Measurements from ENCODE around the gene HS6ST3.

Gene HS6ST3

DNA sequence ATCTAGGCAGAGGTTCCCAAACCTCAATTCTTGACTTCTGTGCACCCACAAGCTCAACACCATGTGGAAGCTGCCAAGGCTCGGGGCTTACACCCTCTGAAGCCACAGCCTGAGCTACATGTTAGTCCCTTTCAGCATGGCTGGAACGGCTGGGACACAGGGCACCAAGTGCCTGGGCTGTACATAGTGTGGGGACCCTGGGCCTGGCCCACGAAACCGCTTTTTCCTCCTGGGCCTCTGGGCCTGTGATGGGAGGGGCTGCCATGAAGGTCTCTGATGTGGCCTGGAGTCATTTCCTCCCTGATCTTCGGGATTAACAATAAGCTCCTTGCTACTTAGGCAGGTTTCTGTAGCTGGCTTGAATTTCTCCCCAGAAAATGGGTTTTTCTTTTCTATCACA lies 108.1 kb downstream of the HS6ST3 start:
- H3K9me3 Mint-ChIP-seq: peaks cover 22% of the 10 kb centered on the region
- no peak overlapping the region for H3K27ac Mint-ChIP-seq
- no peak overlapping the region for H3K4me3 Mint-ChIP-seq
- H3K36me3 Mint-ChIP-seq (ENCODE audit: low read depth): no peaks in the 10 kb centered on the region
- H3K4me1 Mint-ChIP-seq (ENCODE audit: low read depth): no peaks in the 10 kb centered on the region
- DNase-seq (ENCODE audit: low spot score): no peak
- H3K27me3 Mint-ChIP-seq (ENCODE audit: low read depth): no peaks in the 10 kb centered on the region

DNA sequence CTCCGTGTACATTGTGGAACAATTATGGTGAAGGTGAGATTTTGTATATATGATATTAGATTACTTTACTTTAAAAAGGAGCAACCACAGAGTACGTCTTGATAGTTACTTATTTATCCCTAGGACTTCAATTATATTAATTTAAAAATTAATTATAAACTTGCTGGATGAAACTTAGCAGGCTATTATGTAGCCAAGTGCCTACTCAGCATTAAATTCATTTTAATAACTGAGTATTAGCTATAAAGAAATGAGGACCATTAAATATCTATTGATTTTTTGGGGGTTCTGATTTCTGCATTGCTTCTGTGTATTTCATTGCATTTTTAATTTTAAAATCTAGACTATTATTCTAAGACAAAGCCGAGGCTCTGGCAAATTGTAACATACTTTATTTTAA lies 109.4 kb downstream of the HS6ST3 start:
- Mint-ChIP-seq H3K9me3 (peaks cover 18% of the 10 kb centered on the region), H3K27me3 (ENCODE audit: low read depth) (no peaks in the 10 kb centered on the region), H3K4me1 (ENCODE audit: low read depth) (no peaks in the 10 kb centered on the region), H3K36me3 (ENCODE audit: low read depth) (no peaks in the 10 kb centered on the region), H3K4me3 (no peak overlapping the region), H3K27ac (no peak overlapping the region)
- no peak for DNase-seq (ENCODE audit: low spot score)

DNA sequence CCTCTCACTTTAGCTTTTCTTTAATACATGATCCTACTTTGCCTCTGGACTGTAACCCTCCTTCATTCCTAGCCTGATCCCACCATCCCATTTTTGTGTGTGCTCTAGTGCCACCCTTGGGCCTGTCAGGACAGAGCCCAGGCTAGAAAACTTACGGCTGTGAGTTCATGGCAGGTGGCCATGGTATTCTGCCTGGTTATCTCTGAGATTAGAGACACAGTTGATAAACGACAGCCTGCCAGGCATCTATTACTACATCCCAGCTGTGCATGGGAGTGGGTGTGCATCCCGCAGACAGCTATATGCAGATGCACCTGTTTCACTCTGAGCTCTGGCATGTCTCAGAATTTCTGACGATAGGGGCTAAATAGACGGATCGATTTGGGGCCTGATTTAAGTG lies 110.9 kb downstream of the HS6ST3 start:
- Mint-ChIP-seq H3K27me3 (ENCODE audit: low read depth) (no peaks in the 10 kb centered on the region), H3K4me3 (no peak overlapping the region), H3K9me3 (peaks cover 22% of the 10 kb centered on the region), H3K27ac (no peak overlapping the region), H3K36me3 (ENCODE audit: low read depth) (no peaks in the 10 kb centered on the region), H3K4me1 (ENCODE audit: low read depth) (no peaks in the 10 kb centered on the region)
- no peak for DNase-seq (ENCODE audit: low spot score)

DNA sequence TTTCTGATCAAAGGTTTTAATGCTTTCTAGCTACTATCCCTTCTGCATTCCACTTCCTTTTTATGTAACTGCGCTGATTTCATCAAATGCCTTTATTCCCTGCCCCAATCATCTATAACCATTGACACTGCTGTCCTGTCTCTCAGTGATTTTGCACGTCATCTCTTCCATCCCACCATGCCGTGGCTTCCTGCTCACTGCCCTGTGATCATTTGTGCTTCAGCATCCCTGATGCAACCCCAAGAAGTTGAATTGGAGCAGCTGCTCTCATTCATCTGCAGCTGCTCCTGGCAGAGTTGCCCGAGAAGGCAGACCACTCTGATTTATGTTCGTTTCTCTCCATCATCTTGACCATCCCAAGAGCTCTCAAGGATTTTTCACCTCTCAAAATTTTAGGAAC lies 112.4 kb downstream of the HS6ST3 start:
- Mint-ChIP-seq H3K27ac (no peak overlapping the region), H3K36me3 (ENCODE audit: low read depth) (no peaks in the 10 kb centered on the region), H3K4me3 (no peak overlapping the region), H3K27me3 (ENCODE audit: low read depth) (no peaks in the 10 kb centered on the region), H3K9me3 (peaks cover 17% of the 10 kb centered on the region), H3K4me1 (ENCODE audit: low read depth) (no peaks in the 10 kb centered on the region)
- no peak for DNase-seq (ENCODE audit: low spot score)

DNA sequence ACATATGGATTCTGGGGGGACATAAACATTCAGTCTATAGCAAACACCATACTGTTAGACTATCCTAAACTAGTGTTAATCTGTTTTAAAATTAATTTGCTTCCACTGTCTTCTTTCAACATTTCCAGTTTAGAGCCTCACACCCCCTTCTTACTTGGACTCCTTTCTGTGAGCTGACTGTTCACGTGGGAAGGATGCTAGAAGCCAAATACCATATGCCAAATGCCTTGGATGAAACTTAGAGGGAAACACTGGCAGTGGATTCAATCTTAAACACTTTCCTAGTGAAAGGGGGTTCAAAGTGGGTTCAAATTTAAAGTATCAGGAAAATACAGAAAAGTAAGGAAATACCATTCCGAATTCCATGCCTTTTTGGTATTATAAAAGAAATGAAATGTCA lies 113.6 kb downstream of the HS6ST3 start:
- Mint-ChIP-seq H3K27ac (no peak overlapping the region), H3K36me3 (ENCODE audit: low read depth) (no peaks in the 10 kb centered on the region), H3K4me3 (no peak overlapping the region), H3K4me1 (ENCODE audit: low read depth) (no peaks in the 10 kb centered on the region), H3K27me3 (ENCODE audit: low read depth) (no peaks in the 10 kb centered on the region), H3K9me3 (peaks cover 17% of the 10 kb centered on the region)
- DNase-seq (ENCODE audit: low spot score): no peak

DNA sequence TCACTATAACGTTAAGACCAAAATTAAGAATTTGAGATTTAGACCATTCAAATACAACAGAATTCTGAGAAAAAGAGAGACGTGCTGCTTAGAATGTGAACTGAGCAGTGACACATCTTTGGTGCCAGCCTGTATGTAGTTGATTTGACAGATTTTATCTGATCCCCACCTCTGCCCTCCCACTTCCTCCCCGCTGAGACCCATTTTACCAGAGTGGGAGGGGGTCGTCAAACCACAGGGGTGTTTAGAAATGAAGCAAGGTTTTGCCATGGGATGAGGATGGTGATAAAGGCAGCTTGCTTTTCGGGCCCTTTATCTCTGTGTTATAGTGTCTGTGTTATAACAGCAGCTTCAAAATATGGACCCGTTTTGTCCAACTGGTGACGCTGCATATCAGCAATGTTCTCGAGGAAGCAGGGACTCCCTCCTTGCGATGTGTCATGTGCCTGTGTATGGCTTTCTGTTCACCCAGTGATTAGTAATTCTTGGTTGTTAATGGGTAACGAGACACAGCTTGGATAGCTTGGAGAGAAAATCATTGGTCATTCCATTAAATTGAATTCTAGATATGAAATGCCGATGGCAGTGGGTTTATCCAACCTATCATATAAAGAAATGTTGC lies 125.0 kb downstream of the HS6ST3 start:
- no peaks in the 10 kb centered on the region for H3K4me1 Mint-ChIP-seq (ENCODE audit: low read depth)
- no peaks in the 10 kb centered on the region for H3K27me3 Mint-ChIP-seq (ENCODE audit: low read depth)
- peaks cover 3% of the 10 kb centered on the region for H3K9me3 Mint-ChIP-seq
- no peaks in the 10 kb centered on the region for H3K36me3 Mint-ChIP-seq (ENCODE audit: low read depth)
- DNase-seq (ENCODE audit: low spot score): no peak
- no peak overlapping the region for H3K4me3 Mint-ChIP-seq
- H3K27ac Mint-ChIP-seq: no peak overlapping the region

DNA sequence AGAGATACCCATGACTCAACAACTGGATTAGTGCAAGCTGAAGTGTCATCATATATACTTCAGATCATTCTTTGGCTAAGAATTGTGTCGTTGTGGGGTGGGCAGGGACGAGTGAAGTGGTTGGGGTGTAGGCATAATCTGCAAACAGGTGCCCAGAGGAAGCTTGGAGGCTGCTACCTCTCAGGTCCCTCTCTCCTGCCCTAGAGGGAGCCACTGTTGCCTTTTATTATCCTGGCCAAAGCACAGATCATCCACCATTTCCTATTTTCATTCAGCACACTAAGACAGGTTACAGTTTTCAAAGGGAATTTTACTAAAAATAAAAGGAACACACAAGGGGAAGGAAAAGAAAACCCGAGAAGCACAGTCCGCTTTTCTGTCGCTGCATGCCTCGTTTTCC lies 126.6 kb downstream of the HS6ST3 start:
- DNase-seq (ENCODE audit: low spot score): no peak
- Mint-ChIP-seq H3K4me3 (no peak overlapping the region), H3K9me3 (peaks cover 3% of the 10 kb centered on the region), H3K36me3 (ENCODE audit: low read depth) (no peaks in the 10 kb centered on the region), H3K27ac (no peak overlapping the region), H3K27me3 (ENCODE audit: low read depth) (no peaks in the 10 kb centered on the region), H3K4me1 (ENCODE audit: low read depth) (no peaks in the 10 kb centered on the region)

DNA sequence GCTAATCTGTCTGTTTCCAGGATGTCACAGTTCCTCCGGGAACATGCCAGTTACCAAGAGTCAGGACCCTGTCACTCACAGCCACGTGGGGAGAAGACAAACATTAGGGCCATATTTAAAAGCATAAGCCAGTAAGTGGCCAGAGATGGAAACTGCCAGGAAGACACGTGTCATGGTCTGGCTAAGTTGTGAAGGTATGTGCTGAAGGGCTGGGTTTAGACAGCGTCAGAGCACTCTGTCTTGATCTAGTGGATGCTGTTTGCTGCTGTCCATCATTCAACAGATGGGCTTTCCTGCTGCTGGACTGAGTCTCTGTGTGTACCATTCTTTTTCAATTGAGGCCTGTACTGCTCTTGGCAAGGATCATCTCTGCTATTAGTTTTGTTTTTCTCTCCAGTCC lies 128.6 kb downstream of the HS6ST3 start:
- H3K9me3 Mint-ChIP-seq: peaks cover 3% of the 10 kb centered on the region
- no peaks in the 10 kb centered on the region for H3K36me3 Mint-ChIP-seq (ENCODE audit: low read depth)
- H3K27ac Mint-ChIP-seq: no peak overlapping the region
- no peaks in the 10 kb centered on the region for H3K27me3 Mint-ChIP-seq (ENCODE audit: low read depth)
- no peaks in the 10 kb centered on the region for H3K4me1 Mint-ChIP-seq (ENCODE audit: low read depth)
- DNase-seq (ENCODE audit: low spot score): no peak
- H3K4me3 Mint-ChIP-seq: no peak overlapping the region

DNA sequence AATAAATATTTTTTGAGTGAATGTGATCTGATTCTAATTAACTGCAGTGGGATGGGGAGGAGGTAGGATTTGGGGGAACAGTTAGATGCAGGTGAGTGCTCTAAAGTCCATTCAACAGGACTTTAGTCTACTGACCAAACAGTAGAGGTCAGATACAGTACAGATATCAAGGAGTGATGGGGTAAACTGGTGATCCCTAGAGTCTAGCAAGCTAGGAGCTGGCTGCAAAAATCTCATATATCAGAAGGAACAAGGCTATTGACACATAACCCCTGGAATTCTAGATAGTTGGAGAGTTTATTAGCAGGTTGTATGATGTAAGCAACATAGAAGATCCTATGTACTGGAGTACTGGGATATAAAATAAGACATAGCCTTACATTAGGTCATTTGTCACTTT lies 131.6 kb downstream of the HS6ST3 start:
- H3K4me1 Mint-ChIP-seq (ENCODE audit: low read depth): no peaks in the 10 kb centered on the region

DNA sequence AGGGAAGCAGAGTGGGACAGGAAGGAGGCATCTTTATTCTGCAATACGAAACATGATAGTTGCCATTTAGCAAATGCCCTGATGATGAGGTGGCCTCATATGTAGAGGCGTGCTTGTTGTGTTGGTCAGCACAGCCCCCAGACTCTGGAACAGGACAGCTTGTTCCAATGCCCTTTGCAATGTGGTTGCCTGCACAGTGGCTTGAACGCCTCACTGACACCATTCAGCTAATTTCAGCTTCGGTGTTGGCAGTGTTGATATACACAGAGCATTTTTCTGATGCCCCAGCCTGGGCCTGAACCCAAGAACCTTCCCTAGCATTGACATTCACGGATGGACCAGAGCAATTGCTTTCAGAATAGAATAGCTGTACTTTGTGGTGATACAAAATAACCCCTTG lies 133.3 kb downstream of the HS6ST3 start:
- H3K9me3 Mint-ChIP-seq: peaks cover 3% of the 10 kb centered on the region
- DNase-seq (ENCODE audit: low spot score): no peak
- H3K27ac Mint-ChIP-seq: no peak overlapping the region
- no peaks in the 10 kb centered on the region for H3K27me3 Mint-ChIP-seq (ENCODE audit: low read depth)
- no peaks in the 10 kb centered on the region for H3K4me1 Mint-ChIP-seq (ENCODE audit: low read depth)
- H3K36me3 Mint-ChIP-seq (ENCODE audit: low read depth): no peaks in the 10 kb centered on the region
- no peak overlapping the region for H3K4me3 Mint-ChIP-seq

More for the DNA sequence above, 131.6 kb downstream of the HS6ST3 start:
- Mint-ChIP-seq H3K27me3 (ENCODE audit: low read depth) (no peaks in the 10 kb centered on the region), H3K9me3 (peaks cover 3% of the 10 kb centered on the region), H3K27ac (no peak overlapping the region), H3K36me3 (ENCODE audit: low read depth) (no peaks in the 10 kb centered on the region), H3K4me3 (no peak overlapping the region)
- no peak for DNase-seq (ENCODE audit: low spot score)

DNA sequence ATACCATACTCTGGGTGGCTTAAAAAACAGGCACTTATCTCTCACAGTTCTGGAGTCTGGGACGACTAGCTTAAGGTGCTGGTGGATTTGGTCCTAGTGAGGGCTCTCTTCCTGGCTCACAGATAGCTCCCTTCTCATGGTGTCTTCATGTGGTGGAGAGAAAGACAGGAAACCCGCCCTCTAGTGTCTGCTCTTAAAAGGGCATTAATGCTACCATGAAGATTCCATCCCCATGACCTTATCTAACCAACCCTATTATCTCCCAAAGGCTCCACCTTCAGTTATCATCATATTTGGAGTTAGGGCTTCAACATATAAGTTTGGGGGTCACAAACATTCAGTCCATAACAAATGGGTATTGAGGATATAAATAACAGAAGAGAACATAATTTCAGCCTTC lies 139.4 kb downstream of the HS6ST3 start:
- no peaks in the 10 kb centered on the region for H3K9me3 Mint-ChIP-seq
- H3K4me1 Mint-ChIP-seq (ENCODE audit: low read depth): no peaks in the 10 kb centered on the region
- no peak for DNase-seq (ENCODE audit: low spot score)
- H3K27ac Mint-ChIP-seq: no peak overlapping the region
- no peaks in the 10 kb centered on the region for H3K27me3 Mint-ChIP-seq (ENCODE audit: low read depth)
- H3K4me3 Mint-ChIP-seq: no peak overlapping the region
- no peaks in the 10 kb centered on the region for H3K36me3 Mint-ChIP-seq (ENCODE audit: low read depth)

DNA sequence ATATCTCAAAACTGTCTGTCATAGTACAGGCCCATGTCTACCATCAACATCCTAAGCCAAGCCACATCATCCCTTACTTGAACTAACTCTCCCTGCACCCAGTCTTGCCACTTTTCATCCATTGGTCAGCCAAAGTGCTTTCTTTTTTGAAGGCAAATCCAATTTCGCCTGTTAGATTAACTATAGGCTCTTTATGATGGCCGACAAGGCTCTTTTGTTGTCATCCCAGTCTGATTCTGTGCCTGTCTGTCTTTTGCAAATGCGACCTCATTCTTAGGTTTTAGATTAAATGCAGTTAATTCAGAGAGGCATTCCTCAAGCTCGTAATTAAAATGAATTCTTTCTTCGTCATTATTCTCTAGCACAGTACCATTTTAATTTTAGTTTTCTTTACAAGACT lies 148.3 kb downstream of the HS6ST3 start:
- no peak overlapping the region for H3K27ac Mint-ChIP-seq
- H3K4me3 Mint-ChIP-seq: no peak overlapping the region

DNA sequence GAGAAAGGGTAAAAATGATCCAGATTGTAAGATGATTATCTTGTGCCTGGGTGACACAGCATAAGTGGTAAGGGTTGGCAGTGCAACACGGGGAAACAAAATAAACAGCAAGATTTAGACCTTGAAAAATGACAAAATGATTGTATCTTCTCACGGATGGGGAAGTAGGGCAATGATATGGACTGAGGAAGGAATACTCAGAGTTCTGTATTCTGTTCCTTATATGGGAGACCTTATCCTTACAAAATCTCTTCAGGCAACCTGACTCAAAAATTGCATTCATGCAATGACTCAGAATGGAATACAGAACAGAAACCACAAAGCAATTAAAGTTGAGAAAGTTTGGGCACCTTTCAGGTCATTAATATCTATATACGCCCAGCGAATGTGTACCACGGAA lies 149.0 kb downstream of the HS6ST3 start:
- no peak for DNase-seq (ENCODE audit: low spot score)
- Mint-ChIP-seq H3K4me1 (ENCODE audit: low read depth) (no peaks in the 10 kb centered on the region), H3K9me3 (peaks cover 3% of the 10 kb centered on the region), H3K27me3 (ENCODE audit: low read depth) (no peaks in the 10 kb centered on the region), H3K27ac (no peak overlapping the region), H3K4me3 (no peak overlapping the region), H3K36me3 (ENCODE audit: low read depth) (no peaks in the 10 kb centered on the region)

More for the DNA sequence above, 148.3 kb downstream of the HS6ST3 start:
- Mint-ChIP-seq H3K4me1 (ENCODE audit: low read depth) (no peaks in the 10 kb centered on the region), H3K36me3 (ENCODE audit: low read depth) (no peaks in the 10 kb centered on the region), H3K27me3 (ENCODE audit: low read depth) (no peaks in the 10 kb centered on the region), H3K9me3 (peaks cover 3% of the 10 kb centered on the region)
- DNase-seq (ENCODE audit: low spot score): no peak

DNA sequence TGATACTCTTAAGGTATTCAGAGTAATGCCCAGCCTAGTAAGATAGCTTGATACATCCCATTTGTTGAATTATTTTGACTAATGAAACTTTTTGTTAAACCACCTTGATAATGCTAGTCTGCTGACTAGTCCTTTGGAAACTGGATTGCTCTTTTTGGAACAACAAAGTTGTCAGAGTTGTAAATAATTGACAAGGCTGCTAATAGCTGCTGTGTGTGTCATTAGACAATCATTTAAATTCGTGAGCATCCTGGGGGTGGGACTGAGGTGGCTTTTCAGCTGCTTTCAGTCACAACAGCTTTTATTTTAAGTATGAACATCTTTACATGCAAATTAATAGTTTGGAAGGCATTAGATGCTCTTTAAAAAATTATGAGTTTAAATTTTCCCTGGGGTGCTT lies 153.5 kb downstream of the HS6ST3 start:
- H3K4me1 Mint-ChIP-seq (ENCODE audit: low read depth): no peaks in the 10 kb centered on the region
- no peak overlapping the region for H3K27ac Mint-ChIP-seq
- no peak overlapping the region for H3K4me3 Mint-ChIP-seq
- DNase-seq (ENCODE audit: low spot score): no peak
- no peaks in the 10 kb centered on the region for H3K36me3 Mint-ChIP-seq (ENCODE audit: low read depth)
- peaks cover 13% of the 10 kb centered on the region for H3K9me3 Mint-ChIP-seq
- no peaks in the 10 kb centered on the region for H3K27me3 Mint-ChIP-seq (ENCODE audit: low read depth)

DNA sequence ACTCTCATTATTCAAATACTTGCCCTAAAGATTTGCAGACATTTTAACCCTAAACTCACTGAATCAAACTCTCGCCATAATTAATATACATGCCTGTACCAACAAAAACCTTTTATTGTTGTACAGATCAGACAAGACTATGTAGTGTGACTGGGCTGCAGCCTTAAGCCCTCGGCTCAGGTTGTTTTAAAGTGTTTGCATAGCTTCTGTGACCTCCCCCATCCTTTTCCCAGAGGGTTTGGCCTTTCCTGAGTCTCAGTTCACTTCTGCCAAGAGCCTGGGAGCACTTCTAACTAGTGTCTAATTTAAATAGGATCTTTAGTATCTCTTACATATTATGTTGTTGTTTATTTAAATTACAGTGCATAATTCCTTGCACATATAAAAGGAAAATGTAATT lies 158.2 kb downstream of the HS6ST3 start:
- no peak overlapping the region for H3K4me3 Mint-ChIP-seq
- H3K27ac Mint-ChIP-seq: no peak overlapping the region
- DNase-seq (ENCODE audit: low spot score): no peak
- no peaks in the 10 kb centered on the region for H3K4me1 Mint-ChIP-seq (ENCODE audit: low read depth)
- peaks cover 20% of the 10 kb centered on the region for H3K9me3 Mint-ChIP-seq
- no peaks in the 10 kb centered on the region for H3K27me3 Mint-ChIP-seq (ENCODE audit: low read depth)
- H3K36me3 Mint-ChIP-seq (ENCODE audit: low read depth): no peaks in the 10 kb centered on the region
